ENCODE results near the gene GTF3C4.

Gene GTF3C4

DNA sequence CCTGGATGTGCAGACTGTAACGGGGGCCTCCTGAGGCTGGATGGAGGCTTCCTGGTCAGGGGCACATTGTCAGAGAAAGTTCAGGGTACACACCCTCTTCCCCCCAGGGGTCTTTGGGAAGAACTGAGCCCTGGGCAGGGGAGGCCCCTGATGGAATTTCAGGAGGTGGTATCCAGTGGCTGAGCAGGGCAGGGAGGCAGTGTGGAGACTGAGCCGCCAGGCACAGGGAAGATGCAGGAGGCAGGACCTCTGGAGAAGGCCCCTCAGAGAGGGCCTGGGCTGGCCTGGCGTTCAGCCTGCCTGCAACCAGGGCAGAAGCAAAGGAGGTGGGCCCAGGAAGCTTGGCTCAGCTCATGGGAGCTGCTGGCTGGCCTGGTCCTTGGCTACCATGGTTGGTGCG, 53.5 kb downstream of the GTF3C4 start:
- TF ChIP-seq, protein P1, sequence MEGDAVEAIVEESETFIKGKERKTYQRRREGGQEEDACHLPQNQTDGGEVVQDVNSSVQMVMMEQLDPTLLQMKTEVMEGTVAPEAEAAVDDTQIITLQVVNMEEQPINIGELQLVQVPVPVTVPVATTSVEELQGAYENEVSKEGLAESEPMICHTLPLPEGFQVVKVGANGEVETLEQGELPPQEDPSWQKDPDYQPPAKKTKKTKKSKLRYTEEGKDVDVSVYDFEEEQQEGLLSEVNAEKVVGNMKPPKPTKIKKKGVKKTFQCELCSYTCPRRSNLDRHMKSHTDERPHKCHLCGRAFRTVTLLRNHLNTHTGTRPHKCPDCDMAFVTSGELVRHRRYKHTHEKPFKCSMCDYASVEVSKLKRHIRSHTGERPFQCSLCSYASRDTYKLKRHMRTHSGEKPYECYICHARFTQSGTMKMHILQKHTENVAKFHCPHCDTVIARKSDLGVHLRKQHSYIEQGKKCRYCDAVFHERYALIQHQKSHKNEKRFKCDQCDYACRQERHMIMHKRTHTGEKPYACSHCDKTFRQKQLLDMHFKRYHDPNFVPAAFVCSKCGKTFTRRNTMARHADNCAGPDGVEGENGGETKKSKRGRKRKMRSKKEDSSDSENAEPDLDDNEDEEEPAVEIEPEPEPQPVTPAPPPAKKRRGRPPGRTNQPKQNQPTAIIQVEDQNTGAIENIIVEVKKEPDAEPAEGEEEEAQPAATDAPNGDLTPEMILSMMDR (IDR thresholded peaks at IDR 0.05; ENCODE audit: low read depth, low read length, missing control alignments) = no peak
- H3K4me3 ChIP-seq (ENCODE audit: low read depth, low read length) = no peak overlapping the region
- H3K36me3 ChIP-seq (replicated peaks) = no peaks in the 10 kb centered on the region
- peaks cover 2% of the 10 kb centered on the region for H3K27me3 ChIP-seq (replicated peaks)
- in situ Hi-C loops (cut with HindIII; ENCODE audit: low pct_ligation_motif_present, low sequenced_read_pairs) = no loop called here
- H3K27ac ChIP-seq = no peak overlapping the region
- no peak for DNase-seq

- H3K27ac ChIP-seq = no peak overlapping the region
- no peaks in the 10 kb centered on the region for H3K36me3 ChIP-seq (replicated peaks)
- peaks cover 2% of the 10 kb centered on the region for H3K27me3 ChIP-seq (replicated peaks)
- in situ Hi-C loops (cut with HindIII; ENCODE audit: low pct_ligation_motif_present, low sequenced_read_pairs) = no loop called here
- TF ChIP-seq, protein P1 (IDR thresholded peaks at IDR 0.05; ENCODE audit: low read depth, low read length, missing control alignments) = no peak
- no peak for DNase-seq
- no peak overlapping the region for H3K4me3 ChIP-seq (ENCODE audit: low read depth, low read length)
Observed at GRCh38 chr9:132725306-132725705, 55.0 kb downstream of the GTF3C4 start.

GRCh38 chr9:132726576-132727130, 56.4 kb downstream of the GTF3C4 start:
- no peak overlapping the region for H3K4me3 ChIP-seq (ENCODE audit: low read depth, low read length)
- TF ChIP-seq, protein P1 (IDR thresholded peaks at IDR 0.05; ENCODE audit: low read depth, low read length, missing control alignments) = no peak
- no peaks in the 10 kb centered on the region for H3K36me3 ChIP-seq (replicated peaks)
- in situ Hi-C loops (cut with HindIII; ENCODE audit: low pct_ligation_motif_present, low sequenced_read_pairs) = no loop called here
- no peak overlapping the region for H3K27ac ChIP-seq
- no peak for DNase-seq
- peaks cover 2% of the 10 kb centered on the region for H3K27me3 ChIP-seq (replicated peaks)

- H3K27ac ChIP-seq = no peak overlapping the region
- H3K27me3 ChIP-seq (replicated peaks) = peaks cover 2% of the 10 kb centered on the region
- H3K36me3 ChIP-seq (replicated peaks) = no peaks in the 10 kb centered on the region
- no peak for DNase-seq
- in situ Hi-C loops (cut with HindIII; ENCODE audit: low pct_ligation_motif_present, low sequenced_read_pairs) = no loop called here
- no peak overlapping the region for H3K4me3 ChIP-seq (ENCODE audit: low read depth, low read length)
- TF ChIP-seq, protein P1 (IDR thresholded peaks at IDR 0.05; ENCODE audit: low read depth, low read length, missing control alignments) = no peak
Observed at GRCh38 chr9:132728071-132728470, 57.8 kb downstream of the GTF3C4 start.

GRCh38 chr9:132728497-132728896, 58.2 kb downstream of the GTF3C4 start:
- no peak overlapping the region for H3K4me3 ChIP-seq (ENCODE audit: low read depth, low read length)
- in situ Hi-C loops (cut with HindIII; ENCODE audit: low pct_ligation_motif_present, low sequenced_read_pairs) = no loop called here
- TF ChIP-seq, protein P1 (IDR thresholded peaks at IDR 0.05; ENCODE audit: low read depth, low read length, missing control alignments) = no peak
- H3K27me3 ChIP-seq (replicated peaks) = peaks cover 3% of the 10 kb centered on the region
- H3K36me3 ChIP-seq (replicated peaks) = no peaks in the 10 kb centered on the region
- H3K27ac ChIP-seq = no peak overlapping the region
- no peak for DNase-seq

- Histone ChIP-seq H3K27me3 (replicated peaks) (peaks cover 5% of the 10 kb centered on the region), H3K4me3 (ENCODE audit: low read depth, low read length) (no peak overlapping the region), H3K36me3 (replicated peaks) (no peaks in the 10 kb centered on the region), H3K27ac (no peak overlapping the region)
- in situ Hi-C loops (cut with HindIII; ENCODE audit: low pct_ligation_motif_present, low sequenced_read_pairs) = no loop called here
- DNase-seq = no peak
- TF ChIP-seq, protein P1 (IDR thresholded peaks at IDR 0.05; ENCODE audit: low read depth, low read length, missing control alignments) = no peak
Observed at GRCh38 chr9:132729235-132729890, 59.1 kb downstream of the GTF3C4 start.

All from brain microvascular endothelial cell (primary cell).